HG02981 (cell line): ENCODE results near the gene PPP1R14C.

Experiments used
- ATAC-seq: cut with Tn5 transposase; IDR thresholded peaks from one replicate; pipeline ENCODE4 v1.9.1; 2021; ENCODE audit warnings: mild to moderate bottlenecking, moderate library complexity; ENCODE audit not compliant: unreplicated experiment

PPP1R14C gene

GRCh38 chr6:150245148-150245935, 102.5 kb downstream of the PPP1R14C start:
- no peak for ATAC-seq

GRCh38 chr6:150247803-150248202, 105.0 kb downstream of the PPP1R14C start:
- no peak for ATAC-seq

GRCh38 chr6:150248300-150248699, 105.5 kb downstream of the PPP1R14C start:
- ATAC-seq, result no peak

GRCh38 chr6:150249261-150249660, 106.4 kb downstream of the PPP1R14C start:
- ATAC-seq, result no peak

GRCh38 chr6:150250826-150251225, 108.0 kb downstream of the PPP1R14C start:
- ATAC-seq, result no peak

GRCh38 chr6:150251566-150252186, 108.8 kb downstream of the PPP1R14C start:
- no peak for ATAC-seq

- ATAC-seq, result no peak
These were observed 110.0 kb downstream of the PPP1R14C start for GRCh38 chr6:150252714-150253444.

- ATAC-seq, result no peak
These were observed 110.6 kb downstream of the PPP1R14C start for GRCh38 chr6:150253489-150253888.

GRCh38 chr6:150254770-150255169, 111.9 kb downstream of the PPP1R14C start:
- ATAC-seq, result no peak

- ATAC-seq, result no peak
These were observed 113.0 kb downstream of the PPP1R14C start for GRCh38 chr6:150255840-150256239.

- no peak for ATAC-seq
These were observed 113.9 kb downstream of the PPP1R14C start for GRCh38 chr6:150256618-150257272.

GRCh38 chr6:150258381-150258780, 115.5 kb downstream of the PPP1R14C start:
- no peak for ATAC-seq

- ATAC-seq, result no peak
These were observed 118.1 kb downstream of the PPP1R14C start for GRCh38 chr6:150260931-150261330.

- ATAC-seq, result no peak
These were observed 119.3 kb downstream of the PPP1R14C start for GRCh38 chr6:150261997-150262697.

GRCh38 chr6:150263765-150264404, 121.0 kb downstream of the PPP1R14C start:
- no peak for ATAC-seq

- ATAC-seq, result no peak
These were observed 123.5 kb downstream of the PPP1R14C start for GRCh38 chr6:150266309-150266708.

GRCh38 chr6:150266963-150267685, 124.3 kb downstream of the PPP1R14C start:
- ATAC-seq, result no peak

- ATAC-seq, result no peak
These were observed 125.1 kb downstream of the PPP1R14C start for GRCh38 chr6:150267686-150268561.
